Spinal cord (tissue), 10 donors: Measurements from ENCODE around the gene LRP1B. TPM values are rescaled to one million over a fixed set of nuclear protein-coding genes. Genes with fewer than 3 reads are reported as not detected.

ENCODE experiments used
- DNase-seq, 6 donors: peaks; one replicate each; pipeline versions ENCODE4 v3.0.0 to v3.0.0-alpha.2; 2013 to 2015; ENCODE audit warnings: low spot score in 6 of 6, low read depth in 4 of 6
- H3K27ac ChIP-seq: one replicate; pipeline ENCODE4 v1.5.1; 2013; ENCODE audit warnings: low read depth, low read length, control low read depth
- H3K27me3 ChIP-seq: one replicate; pipeline ENCODE4 v1.6.1; 2013; ENCODE audit warnings: low read length; ENCODE audit not compliant: control insufficient read depth, insufficient read depth
- H3K36me3 ChIP-seq: one replicate; pipeline ENCODE4 v1.6.1; 2013; ENCODE audit warnings: low read length; ENCODE audit not compliant: control insufficient read depth, insufficient read depth
- H3K4me1 ChIP-seq: one replicate; pipeline ENCODE4 v1.6.1; 2013; ENCODE audit warnings: low read length; ENCODE audit not compliant: control insufficient read depth, insufficient read depth
- H3K4me3 ChIP-seq: one replicate; pipeline ENCODE4 v1.5.1; 2013; ENCODE audit warnings: low read depth, low read length, control low read depth
- H3K9me3 ChIP-seq: one replicate; pipeline ENCODE4 v1.6.1; 2013; ENCODE audit warnings: low read length; ENCODE audit not compliant: control insufficient read depth, insufficient read depth
- WGBS: methylation state at CpG from one replicate; pipeline ENCODE4 v1.1.5; 2013; ENCODE audit warnings: missing lambda C conversion rate; ENCODE audit not compliant: insufficient coverage; 5-methylcytosine and 5-hydroxymethylcytosine counted together
- polyA plus RNA-seq, 2 donors: library from polyadenylated mRNA; unstranded; fragments of 120-200 nt; gene quantifications; one replicate each; pipeline ENCODE4 v1.2.1, GENCODE V29; 2013; ENCODE audit not compliant: insufficient read length in 2 of 2
- total RNA-seq, 2 donors: library from RNA; depleted of rRNA in 1 of 2; stranded (reverse); fragments of 120-200 nt in 1 of 2; fragments of >200 nt in 1 of 2; gene quantifications; one replicate each; pipeline versions ENCODE4 v1.2.3 to v1.2.4, GENCODE V29; 2013 to 2014
- donor health status: healthy.

LRP1B gene
- total and polyA plus RNA-seq, 4 donors = 22.1 to 70.2 (median 32.1) TPM

DNA sequence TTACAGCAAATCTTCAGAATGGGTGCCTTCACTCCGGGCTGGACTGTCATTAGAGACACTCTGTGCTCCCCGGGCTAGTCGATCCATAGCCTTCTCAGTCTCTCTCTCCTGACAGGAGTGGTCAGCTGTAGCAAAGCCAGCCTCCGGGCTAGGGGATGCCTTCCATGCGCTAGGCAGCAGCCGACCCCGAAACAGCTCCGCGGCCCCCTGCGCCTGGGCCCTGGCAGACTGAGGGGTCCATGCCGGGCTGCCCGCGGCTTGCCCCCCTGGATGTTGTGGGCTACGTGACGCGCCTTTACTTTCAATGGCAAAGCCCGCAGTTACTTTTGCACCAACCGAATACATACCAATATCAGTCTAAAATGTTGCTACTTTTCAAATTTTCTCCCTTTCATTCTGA is 1447.2 kb downstream of the LRP1B start:
- no peaks in the 10 kb centered on the region for H3K36me3 ChIP-seq
- H3K27ac ChIP-seq = no peak overlapping the region
- no peaks in the 10 kb centered on the region for H3K4me1 ChIP-seq
- H3K27me3 ChIP-seq = no peaks in the 10 kb centered on the region
- 88% methylated on average over 16 of the region's 18 CpGs for WGBS
- no peaks in the 10 kb centered on the region for H3K9me3 ChIP-seq
- no peak for DNase-seq
- H3K4me3 ChIP-seq = no peak overlapping the region

DNA sequence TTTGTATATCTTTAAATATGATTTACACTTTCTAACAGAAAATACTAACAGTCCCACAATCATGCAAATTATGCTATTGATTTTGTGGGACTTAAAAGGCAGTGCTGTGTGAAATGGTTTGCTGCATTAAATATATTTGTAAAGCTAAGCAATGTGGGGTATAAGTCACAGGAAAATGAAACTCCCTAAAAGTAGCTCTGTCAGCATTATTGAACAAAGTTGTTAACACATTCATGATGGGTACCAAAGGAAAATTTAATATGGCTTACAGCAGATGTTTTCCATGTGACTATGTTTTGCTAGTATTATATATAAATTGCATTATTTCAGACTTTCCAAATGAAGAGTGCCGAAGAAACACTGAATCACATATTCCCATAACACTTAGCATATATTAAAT is 1450.0 kb downstream of the LRP1B start:
- Histone ChIP-seq H3K27me3 (no peaks in the 10 kb centered on the region), H3K4me1 (no peaks in the 10 kb centered on the region), H3K4me3 (no peak overlapping the region), H3K36me3 (no peaks in the 10 kb centered on the region), H3K9me3 (no peaks in the 10 kb centered on the region), H3K27ac (no peak overlapping the region)
- DNase-seq = no peak
- no CpG with 5 or more reads among the region's 1 CpG for WGBS

DNA sequence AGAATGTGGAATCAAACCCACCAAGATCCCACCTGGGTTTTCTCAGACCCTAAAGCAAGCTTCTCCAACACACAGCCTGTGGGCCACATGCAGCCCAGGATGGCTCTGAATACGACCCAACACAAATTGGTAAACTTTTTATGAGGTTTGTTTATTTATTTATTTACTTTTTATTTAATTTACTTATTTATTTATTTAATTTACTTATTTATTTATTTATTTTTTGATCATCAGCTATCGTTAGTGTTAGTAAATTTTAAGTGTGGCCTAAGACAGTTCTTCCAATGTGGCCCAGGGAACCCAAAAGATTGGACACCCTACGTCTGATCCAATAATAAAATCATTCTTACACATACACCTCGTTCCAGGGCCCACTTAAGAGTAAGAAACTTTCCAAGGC is 1451.1 kb downstream of the LRP1B start:
- no peak overlapping the region for H3K27ac ChIP-seq
- H3K36me3 ChIP-seq = no peaks in the 10 kb centered on the region
- 100% methylated on average over 2 of the region's 4 CpGs for WGBS

DNA sequence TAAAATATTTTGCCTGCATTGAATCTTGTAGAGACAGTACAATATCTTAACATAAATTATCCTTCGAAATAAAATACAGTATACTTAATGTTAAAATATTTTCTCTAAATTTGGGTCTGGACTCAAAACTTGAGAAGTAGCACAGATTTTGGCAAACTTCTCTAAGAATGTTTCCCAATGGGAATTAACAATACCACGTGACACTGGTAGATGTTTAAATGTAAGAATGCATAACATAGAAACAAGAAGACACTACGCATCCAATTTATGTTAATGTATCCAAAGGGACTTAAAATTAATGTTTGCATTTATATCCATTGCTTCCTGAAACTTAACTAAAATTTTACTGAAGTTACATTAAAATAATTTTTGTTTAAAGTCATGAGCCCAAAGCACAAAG is 1460.9 kb downstream of the LRP1B start:
- DNase-seq = no peak
- Histone ChIP-seq H3K36me3 (no peaks in the 10 kb centered on the region), H3K9me3 (no peaks in the 10 kb centered on the region), H3K27ac (no peak overlapping the region), H3K4me3 (no peak overlapping the region), H3K27me3 (no peaks in the 10 kb centered on the region), H3K4me1 (no peaks in the 10 kb centered on the region)
- WGBS = no CpG with 5 or more reads among the region's 3 CpGs

More for the DNA sequence above, 1451.1 kb downstream of the LRP1B start:
- DNase-seq = no peak
- Histone ChIP-seq H3K9me3 (no peaks in the 10 kb centered on the region), H3K4me1 (no peaks in the 10 kb centered on the region), H3K27me3 (no peaks in the 10 kb centered on the region), H3K4me3 (no peak overlapping the region)

DNA sequence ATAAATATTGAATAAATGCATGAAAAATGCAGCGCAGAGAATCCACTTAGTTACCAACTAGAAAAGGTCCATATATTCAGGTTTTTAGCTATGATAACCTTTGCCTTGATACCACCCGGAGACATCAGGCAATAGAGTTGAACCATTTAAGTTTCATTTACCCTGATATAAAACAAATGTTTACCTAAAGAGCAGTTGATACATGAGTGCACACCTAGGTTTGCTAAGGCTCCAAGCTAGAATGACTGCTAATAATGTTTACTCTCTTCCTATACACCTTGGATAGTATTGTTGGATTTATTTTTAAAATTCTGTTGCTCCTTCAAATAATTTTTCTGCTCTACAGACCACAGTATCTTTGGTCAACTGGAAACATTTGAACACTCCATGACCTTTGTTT is 1463.6 kb downstream of the LRP1B start:
- Histone ChIP-seq H3K27me3 (no peaks in the 10 kb centered on the region), H3K27ac (no peak overlapping the region), H3K36me3 (no peaks in the 10 kb centered on the region), H3K4me1 (no peaks in the 10 kb centered on the region), H3K9me3 (no peaks in the 10 kb centered on the region), H3K4me3 (no peak overlapping the region)
- DNase-seq = no peak
- no CpG with 5 or more reads among the region's 2 CpGs for WGBS

DNA sequence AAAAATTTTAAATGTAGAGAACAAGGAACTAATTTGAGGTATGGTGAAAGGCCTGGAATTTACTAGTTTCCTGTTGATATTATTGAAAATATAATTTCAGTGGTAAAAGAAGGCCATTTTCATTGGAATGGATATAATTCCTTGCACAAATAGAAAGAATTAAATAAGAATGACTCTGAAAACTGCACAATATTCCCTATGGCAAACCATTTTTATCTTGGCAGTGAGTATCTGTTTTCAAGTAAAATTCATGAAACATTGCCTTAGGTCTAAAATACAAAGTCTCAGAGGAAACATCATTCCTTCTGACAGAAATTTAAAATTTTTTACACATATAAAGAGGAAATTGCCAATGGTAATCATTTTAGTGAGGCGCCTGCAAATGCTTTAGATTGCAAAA is 1468.3 kb downstream of the LRP1B start:
- DNase-seq = no peak
- Histone ChIP-seq H3K36me3 (no peaks in the 10 kb centered on the region), H3K4me3 (no peak overlapping the region), H3K9me3 (no peaks in the 10 kb centered on the region), H3K27me3 (no peaks in the 10 kb centered on the region), H3K27ac (no peak overlapping the region), H3K4me1 (no peaks in the 10 kb centered on the region)
- no CpG with 5 or more reads among the region's 1 CpG for WGBS

DNA sequence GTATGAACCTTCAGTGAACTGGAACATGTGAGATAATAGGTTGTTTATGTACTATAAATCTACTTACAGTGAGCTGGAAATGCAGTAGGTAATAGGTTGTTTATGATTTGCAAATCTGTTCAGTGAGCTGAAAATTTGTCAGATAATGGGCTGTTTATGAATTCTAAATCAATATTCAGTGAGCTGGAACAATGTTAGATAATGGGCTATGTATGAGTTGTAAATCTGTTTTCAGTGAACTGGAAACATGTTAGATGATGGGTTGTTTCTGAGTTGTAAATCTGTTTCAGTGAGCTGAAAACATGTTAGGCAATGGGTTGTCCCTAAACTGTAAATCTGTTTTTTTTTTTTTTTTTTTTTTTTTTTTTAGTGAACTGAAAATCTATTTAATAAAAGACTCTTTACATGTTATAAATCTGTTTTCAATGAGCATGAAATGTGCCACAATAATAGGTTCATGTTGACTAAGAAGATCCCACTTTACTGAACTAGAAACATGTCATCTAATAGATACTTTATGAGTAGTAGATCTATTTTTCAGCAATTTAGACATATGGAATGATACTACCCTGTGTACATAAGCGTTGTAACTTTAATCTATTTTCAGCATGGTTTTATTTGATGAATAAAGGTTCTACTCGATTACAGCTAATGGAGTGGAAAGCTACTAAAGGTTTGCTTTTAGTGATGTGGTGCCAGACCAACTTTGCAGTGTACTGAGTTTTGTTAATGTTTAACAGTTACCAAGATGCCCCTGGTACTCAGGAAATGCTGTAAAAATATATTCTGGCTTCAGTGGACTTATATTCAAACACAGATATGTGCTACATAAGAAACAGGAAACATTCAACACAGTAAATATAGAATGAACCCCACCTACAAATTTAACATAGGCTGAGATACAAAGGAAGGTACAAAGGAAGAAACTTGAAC is 1471.8 kb downstream of the LRP1B start:
- H3K4me1 ChIP-seq = no peaks in the 10 kb centered on the region
- no peak overlapping the region for H3K27ac ChIP-seq
- WGBS = 100% methylated on average over 1 of the region's 2 CpGs
- no peaks in the 10 kb centered on the region for H3K27me3 ChIP-seq
- H3K4me3 ChIP-seq = no peak overlapping the region
- H3K36me3 ChIP-seq = no peaks in the 10 kb centered on the region
- no peaks in the 10 kb centered on the region for H3K9me3 ChIP-seq
- peak in 1 of 6 donors; percentile 20 for DNase-seq

DNA sequence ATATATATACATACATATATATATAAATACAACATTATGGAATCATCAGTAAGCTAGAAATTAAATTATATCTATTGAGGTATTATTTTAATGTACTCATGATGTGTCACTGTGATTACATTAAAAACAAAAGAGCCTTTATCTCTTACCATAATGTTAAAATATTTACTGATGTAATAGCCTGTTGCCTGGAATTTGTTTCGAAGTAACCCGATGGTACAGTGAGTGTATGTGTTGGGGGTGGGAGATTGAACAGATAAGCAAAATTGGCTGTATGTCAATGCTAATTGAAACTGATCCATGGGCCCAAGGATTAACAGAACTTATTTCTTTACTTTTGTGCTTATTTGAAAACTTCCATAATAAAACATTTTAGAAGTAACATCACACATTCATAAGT is 1473.2 kb downstream of the LRP1B start:
- no peaks in the 10 kb centered on the region for H3K27me3 ChIP-seq
- WGBS = no CpG with 5 or more reads among the region's 2 CpGs
- H3K4me3 ChIP-seq = no peak overlapping the region
- H3K27ac ChIP-seq = no peak overlapping the region
- H3K9me3 ChIP-seq = no peaks in the 10 kb centered on the region
- no peaks in the 10 kb centered on the region for H3K4me1 ChIP-seq
- DNase-seq = no peak
- no peaks in the 10 kb centered on the region for H3K36me3 ChIP-seq

DNA sequence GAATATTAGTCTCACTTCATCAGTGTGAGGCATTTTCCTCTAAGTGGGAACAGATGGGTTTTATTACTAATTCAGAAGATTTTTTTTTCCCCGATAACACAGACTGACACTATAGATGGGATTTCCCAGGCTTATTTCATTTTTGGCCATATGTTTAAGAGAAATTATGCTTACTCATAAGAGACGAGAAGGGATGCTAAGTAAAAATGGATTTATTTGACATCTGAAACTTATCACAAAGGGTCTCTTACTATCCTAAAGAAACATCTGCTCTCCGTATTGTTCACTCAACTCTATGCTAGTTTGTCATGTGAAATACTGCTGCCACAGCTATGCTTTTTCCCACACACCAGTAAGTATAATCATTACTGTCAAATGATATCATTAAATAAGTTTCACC is 1476.3 kb downstream of the LRP1B start:
- H3K27ac ChIP-seq = no peak overlapping the region
- no peaks in the 10 kb centered on the region for H3K9me3 ChIP-seq
- peak in 2 of 6 donors; percentile 2 to 64 for DNase-seq
- no peaks in the 10 kb centered on the region for H3K36me3 ChIP-seq
- H3K4me1 ChIP-seq = no peaks in the 10 kb centered on the region
- H3K27me3 ChIP-seq = no peaks in the 10 kb centered on the region
- WGBS = no CpG with 5 or more reads among the region's 3 CpGs
- no peak overlapping the region for H3K4me3 ChIP-seq

DNA sequence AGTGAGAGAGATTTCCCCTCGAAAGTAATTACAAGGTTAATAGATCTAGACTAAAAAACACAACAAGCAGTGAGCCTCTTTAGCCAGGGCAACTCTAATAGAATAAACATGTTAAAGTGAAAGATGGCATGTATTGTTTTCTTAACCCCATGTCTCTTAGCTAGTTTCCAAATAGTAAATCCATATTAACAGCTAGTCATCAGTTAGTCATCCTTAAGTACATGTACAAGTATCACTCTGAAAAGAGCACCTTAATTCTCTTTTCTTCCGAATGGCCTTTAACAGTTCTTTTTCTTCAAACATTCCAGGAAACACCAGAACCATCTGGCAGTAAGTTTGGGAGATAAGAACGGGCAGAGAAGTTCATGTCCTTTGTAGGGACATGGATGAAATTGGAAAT is 1480.0 kb downstream of the LRP1B start:
- Histone ChIP-seq H3K4me3 (no peak overlapping the region), H3K27ac (no peak overlapping the region), H3K27me3 (no peaks in the 10 kb centered on the region), H3K9me3 (no peaks in the 10 kb centered on the region), H3K4me1 (no peaks in the 10 kb centered on the region), H3K36me3 (no peaks in the 10 kb centered on the region)
- DNase-seq = no peak
- WGBS = no CpG with 5 or more reads among the region's 3 CpGs
